ENCODE measurements around the gene KLC1.

KLC1 gene

GRCh38 chr14:103706551-103707328 lies 77.7 kb downstream of the KLC1 start:
- DNase-seq: no peak

- DNase-seq: no peak
Observed at GRCh38 chr14:103707329-103708263, 78.6 kb downstream of the KLC1 start.

GRCh38 chr14:103708750-103709187 lies 79.8 kb downstream of the KLC1 start:
- no peak for DNase-seq

GRCh38 chr14:103709814-103710213 lies 80.8 kb downstream of the KLC1 start:
- no peak for DNase-seq

GRCh38 chr14:103710771-103711377 lies 81.9 kb downstream of the KLC1 start:
- no peak for DNase-seq

- DNase-seq: no peak
Observed at GRCh38 chr14:103711516-103712431, 82.8 kb downstream of the KLC1 start.

GRCh38 chr14:103712633-103713247 lies 83.7 kb downstream of the KLC1 start:
- no peak for DNase-seq

GRCh38 chr14:103713304-103714062 lies 84.5 kb downstream of the KLC1 start:
- DNase-seq: no peak

- no peak for DNase-seq
Observed at GRCh38 chr14:103714063-103714724, 85.2 kb downstream of the KLC1 start.

- DNase-seq: peak; percentile 99
Observed at GRCh38 chr14:103715052-103716000, 86.3 kb downstream of the KLC1 start, which contains the start of the genes XRCC3 and ZFYVE21. Gene XRCC3 (minus strand): TSS chr14:103715451. CDS start chr14:103711087, 4,364 bp downstream. Gene ZFYVE21 (plus strand): TSS chr14:103715810. CDS start chr14:103715842, 32 bp downstream.

- DNase-seq: no peak
Observed at GRCh38 chr14:103716091-103716801, 87.2 kb downstream of the KLC1 start.

GRCh38 chr14:103716899-103717411 lies 87.9 kb downstream of the KLC1 start:
- no peak for DNase-seq

- DNase-seq: no peak
Observed at GRCh38 chr14:103718572-103718971, 89.6 kb downstream of the KLC1 start.

GRCh38 chr14:103719751-103720150 lies 90.7 kb downstream of the KLC1 start:
- no peak for DNase-seq

- DNase-seq: no peak
Observed at GRCh38 chr14:103721334-103722120, 92.5 kb downstream of the KLC1 start.

GRCh38 chr14:103723748-103724081 lies 94.7 kb downstream of the KLC1 start:
- no peak for DNase-seq

- no peak for DNase-seq
Observed at GRCh38 chr14:103724116-103724515, 95.1 kb downstream of the KLC1 start.

Measured in activated T-cell treated with anti-CD3 and anti-CD28 coated beads, Interleukin-2, amount 50 U/mL, for 1 hour (primary cell).